GM19043 (cell line): Measurements from ENCODE around the gene ACAT2.
"Not testable (repeated sequence)": the region's sequence is repeated elsewhere in the genome, so short reads cannot be mapped to it uniquely, and the experiment has no call there.

ENCODE experiments used
- ATAC-seq: cut with Tn5 transposase; IDR thresholded peaks from one replicate; pipeline ENCODE4 v1.9.1; 2021; ENCODE audit warnings: low read depth; ENCODE audit not compliant: unreplicated experiment

The ACAT2 gene

GRCh38 chr6:159761873-159762680, at the start of gene ACAT2:
Gene ACAT2, plus strand, starts transcription at chr6:159762045. Its CDS starts 43 bp downstream, at chr6:159762088.
- ATAC-seq, result peak; percentile 96

DNA sequence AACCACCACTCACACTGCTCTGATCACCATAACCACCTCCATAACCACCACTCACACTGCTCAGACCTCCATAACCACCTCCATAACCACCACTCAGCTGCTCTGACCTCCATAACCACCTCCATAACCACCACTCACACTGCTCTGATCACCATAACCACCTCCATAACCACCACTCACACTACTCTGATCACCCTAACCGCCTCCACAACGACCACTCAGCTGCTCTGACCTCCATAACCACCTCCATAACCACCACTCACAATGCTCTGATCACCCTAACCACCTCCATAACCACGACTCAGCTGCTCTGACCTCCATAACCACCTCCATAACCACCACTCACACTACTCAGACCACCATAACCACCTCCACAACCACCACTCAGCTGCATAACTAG, 49.5 kb upstream of the ACAT2 start:
- ATAC-seq, result not testable (repeated sequence)

- no peak for ATAC-seq
Observed at GRCh38 chr6:159713984-159714383, 47.9 kb upstream of the ACAT2 start.

DNA sequence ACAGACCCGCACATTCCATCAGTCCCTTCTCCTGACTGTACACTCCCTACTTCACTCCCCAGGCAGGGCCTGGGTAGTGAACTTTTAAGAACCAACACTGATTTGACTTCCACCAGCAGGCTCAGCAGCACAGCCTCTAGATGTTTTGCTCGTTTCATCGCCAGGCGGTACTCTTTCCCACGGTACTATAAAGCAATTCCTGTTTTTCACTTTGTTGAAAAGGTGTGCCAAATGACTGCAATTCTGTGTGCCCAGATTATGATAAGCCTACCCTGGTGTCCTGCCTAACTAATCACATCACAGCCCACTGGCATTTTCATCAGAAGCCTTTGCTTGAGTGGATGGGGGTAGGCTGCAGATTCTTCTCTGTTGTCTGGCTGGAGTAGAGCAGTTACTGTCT, 47.4 kb upstream of the ACAT2 start:
- ATAC-seq, result no peak

- ATAC-seq, result no peak
Observed at GRCh38 chr6:159715166-159715565, 46.7 kb upstream of the ACAT2 start.

DNA sequence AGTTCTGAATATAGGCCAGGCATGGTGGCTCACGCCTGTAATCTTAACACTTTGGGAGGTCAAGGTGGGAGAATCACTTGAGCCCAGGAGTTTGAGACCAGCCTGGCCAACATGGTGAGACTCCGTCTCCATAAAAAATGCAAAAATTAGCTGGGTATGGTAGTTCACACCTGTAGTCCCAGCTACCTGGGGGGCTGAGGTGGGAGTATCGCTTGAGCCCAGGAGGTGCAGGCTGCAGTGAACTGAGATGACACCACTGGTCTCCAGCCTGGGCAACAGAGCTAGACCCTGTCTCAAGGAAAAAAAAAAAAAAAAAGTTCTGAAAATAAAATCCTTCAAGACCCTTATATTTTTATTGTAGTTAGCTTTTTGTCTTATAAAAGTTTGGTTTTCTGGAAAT, 46.2 kb upstream of the ACAT2 start:
- no peak for ATAC-seq

DNA sequence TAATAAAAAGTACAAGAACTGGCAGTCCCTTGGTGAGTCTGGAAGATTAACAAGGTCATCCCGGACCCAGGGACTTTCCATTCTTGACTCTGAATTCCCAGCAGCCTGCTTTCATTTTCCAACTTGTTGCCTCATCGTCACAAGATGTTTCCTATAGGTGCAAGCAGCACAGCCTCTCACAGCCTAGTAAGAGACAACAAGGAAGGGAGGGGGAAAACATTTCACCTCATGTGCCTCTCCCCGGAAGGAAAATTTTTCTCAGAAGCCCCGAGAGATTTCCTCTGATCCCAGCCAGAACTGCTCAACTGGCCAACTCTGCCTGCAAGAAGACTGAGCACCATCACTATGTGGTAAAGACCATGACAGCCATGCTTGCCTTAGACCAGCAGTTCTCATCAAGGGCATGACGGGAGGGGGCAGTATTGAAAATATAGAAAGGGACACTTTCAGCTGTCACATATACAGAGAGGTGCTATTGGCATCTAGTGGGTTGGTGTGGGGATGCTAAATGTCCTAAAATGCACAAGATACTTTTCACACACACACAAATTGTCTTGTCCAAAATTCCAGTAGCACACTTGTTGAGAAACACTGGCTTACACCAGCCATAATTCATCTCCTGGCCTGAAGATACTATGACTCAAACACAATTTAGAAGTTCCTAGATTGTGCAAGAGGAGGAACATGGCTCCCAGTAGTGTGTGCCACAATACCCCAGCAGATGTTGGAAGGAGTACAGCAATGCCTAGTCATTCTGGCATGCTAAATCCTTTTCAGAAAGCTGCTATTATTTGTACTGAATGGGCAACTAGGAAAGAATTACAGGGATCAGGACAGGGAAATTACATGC, 45.4 kb upstream of the ACAT2 start:
- ATAC-seq, result no peak

GRCh38 chr6:159718634-159719033, 43.2 kb upstream of the ACAT2 start:
- ATAC-seq, result no peak

- no peak for ATAC-seq
Observed at GRCh38 chr6:159719287-159719686, 42.6 kb upstream of the ACAT2 start.

- no peak for ATAC-seq
Observed at GRCh38 chr6:159720708-159721107, 41.1 kb upstream of the ACAT2 start.

DNA sequence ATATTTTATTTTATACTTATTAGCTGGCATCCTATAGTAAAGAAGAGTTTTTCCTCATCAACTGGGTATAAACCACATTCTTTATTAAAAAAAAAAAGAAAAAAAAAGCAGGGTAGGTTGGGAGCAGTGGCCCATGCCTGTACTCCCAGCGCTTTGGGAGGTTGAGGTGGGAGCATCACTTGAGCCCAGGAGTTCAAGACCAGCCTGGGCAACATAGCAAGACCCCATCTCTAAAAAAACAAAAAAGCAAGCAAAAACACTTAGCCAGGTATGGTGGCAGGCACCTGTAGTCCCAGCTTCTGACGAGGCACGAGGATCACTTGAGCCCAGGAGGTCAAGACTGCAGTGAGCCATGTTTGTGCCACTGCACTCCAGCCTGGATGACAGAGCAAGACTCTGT, 39.9 kb upstream of the ACAT2 start:
- not testable (repeated sequence) for ATAC-seq

DNA sequence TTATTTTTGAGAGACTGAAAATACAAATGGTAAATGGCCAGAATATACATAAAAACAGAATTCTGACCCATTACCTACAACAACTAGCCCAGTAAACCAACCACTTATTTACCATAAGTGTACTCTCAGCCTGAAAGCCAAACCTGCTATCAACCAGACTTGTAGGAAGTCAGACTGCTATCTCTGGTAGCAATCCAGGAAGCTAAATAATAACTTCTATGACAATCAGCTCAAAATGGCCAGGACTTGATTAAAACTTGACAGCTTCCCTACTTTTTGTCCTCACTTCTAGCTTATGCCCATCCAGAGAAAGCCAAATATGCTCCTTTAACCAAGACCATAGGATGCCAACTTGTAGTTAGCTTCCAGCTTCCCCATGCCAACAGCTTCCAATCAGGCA, 39.2 kb upstream of the ACAT2 start:
- ATAC-seq, result no peak

GRCh38 chr6:159723259-159723658, 38.6 kb upstream of the ACAT2 start:
- no peak for ATAC-seq

DNA sequence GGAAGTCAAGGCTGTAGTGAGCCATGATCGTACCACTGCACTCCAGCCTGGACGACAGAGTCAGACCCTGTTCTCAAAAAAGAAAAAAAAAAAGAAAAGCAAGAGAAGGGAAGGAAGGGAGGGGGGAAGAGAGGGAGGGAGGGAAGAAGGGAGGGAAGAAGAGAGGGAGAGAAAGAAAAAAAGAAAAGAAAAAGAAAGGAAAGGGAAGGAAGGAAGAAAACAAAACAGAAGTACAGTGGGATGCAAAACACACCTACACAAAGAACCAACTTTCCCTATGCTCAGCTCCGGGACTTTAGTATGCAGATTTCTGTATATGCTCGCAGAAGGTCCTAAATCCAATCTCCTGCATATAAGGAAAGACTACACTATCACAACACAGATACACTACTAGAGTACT, 37.1 kb upstream of the ACAT2 start:
- no peak for ATAC-seq

DNA sequence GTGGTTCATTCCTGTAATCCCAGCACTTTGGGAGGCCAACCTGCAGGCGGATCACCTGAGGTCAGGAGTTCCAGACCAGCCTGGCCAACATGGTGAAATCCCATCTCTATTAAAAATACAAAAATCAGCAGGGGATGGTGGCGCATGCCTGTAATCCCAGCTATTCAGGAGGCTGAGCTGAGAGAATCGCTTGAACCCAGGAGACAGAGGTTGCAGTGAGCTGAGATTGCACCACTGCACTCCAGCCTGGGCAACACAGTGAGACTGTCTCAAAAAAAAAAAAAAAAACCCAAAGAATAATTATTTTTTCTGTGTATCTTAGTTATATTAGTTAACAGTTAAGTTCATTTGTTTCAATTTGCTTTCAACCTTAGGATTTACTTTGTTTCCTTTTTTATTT, 36.6 kb upstream of the ACAT2 start:
- ATAC-seq, result not testable (repeated sequence)

DNA sequence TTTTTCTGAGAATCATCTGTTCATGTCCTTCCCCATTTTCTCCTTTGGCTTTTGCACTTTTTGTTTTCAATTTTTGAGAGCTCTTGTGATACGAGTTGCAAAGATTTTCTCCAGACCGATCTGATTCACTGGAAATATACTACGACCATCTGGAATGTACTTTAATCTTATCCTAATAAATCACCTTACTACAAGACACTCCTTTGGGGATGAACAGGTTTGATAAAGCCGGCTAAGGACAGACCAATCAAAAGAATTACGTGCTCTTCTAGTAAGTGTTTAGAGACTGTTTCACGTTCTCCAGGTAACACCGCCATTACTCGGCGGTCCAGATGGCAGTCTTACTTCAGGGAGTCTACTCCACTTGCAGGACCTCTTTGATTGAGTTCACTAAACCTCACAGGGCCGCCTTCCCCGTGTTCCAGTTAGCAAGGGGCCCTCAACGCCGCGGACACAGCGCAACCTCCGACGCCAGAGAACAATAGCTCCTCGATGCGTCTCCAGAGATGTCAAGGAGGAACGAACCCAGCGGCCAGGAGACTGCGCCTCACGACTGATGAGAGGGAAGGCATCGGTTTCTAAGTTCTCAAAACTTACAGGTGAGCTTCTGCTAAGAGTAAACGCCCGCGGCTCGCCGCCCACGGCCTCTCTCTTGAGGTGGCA, 35.5 kb upstream of the ACAT2 start:
- peak; percentile 16 for ATAC-seq

DNA sequence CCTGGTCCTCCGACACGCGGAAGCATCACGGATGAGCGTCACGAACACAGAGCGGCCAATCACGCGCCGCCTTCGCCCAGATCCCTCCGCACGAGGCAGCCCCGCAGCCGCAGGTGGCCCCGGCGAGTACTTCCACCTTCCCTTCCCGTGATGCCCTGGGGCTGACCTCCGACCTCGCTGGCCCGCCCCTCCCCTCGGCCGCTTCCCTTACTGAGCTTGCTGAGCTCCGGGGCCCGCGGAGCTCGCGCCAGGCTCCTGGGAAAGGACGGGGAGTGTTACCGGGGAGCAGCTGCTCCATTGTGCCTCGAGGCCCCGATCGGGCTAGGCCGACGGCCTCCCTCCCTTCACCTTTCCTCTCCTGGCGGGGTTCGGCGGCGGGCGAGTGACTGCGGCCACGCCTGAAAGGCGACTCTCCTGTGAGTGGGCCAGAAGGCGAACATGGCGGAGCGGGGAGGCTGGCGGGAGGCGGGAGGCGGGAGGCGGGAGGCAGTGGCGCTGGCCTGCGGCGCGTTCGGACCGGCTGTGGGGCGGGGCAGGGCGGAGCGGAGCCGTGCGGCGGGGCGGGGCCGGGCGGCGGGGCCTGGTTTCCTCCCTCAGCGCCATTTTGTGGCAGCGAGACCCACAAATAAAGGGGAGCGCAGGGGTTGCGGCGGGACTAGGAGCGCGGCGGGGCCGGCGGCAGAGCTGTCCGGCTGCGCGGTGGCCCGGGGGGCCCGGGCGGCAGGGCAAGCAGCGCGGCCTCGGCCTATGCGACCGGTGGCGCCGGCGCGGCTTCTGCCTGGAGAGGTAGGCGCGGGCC, 34.7 kb upstream of the ACAT2 start, which contains the start of gene WTAP:
Gene WTAP, plus strand, starts transcription at position 589 of the 799 bp plus-strand sequence. CDS start 8,760 bp downstream, outside the sequence.
- ATAC-seq, result peak; percentile 77

GRCh38 chr6:159727717-159728445, 34.0 kb upstream of the ACAT2 start:
- peak; percentile 28 for ATAC-seq

GRCh38 chr6:159728531-159728964, 33.3 kb upstream of the ACAT2 start:
- no peak for ATAC-seq
